IMR-90 (cell line): ENCODE data around the gene CLK2. TPM values are rescaled to one million over a fixed set of nuclear protein-coding genes. Genes with fewer than 3 reads are reported as not detected.

ENCODE experiments used
- ATAC-seq: fragments of 200-7000 bp; cut with Tn5 transposase; 2 replicates; pipeline ENCODE4 v1.9.1; 2020; ENCODE audit warnings: low read depth, mild to moderate bottlenecking, moderate library complexity
- BruUV-seq: library from RNA; stranded (reverse); fragments of 400-500 nt; replicated peaks from 2 replicates; lab custom pipeline; 2021; lab: Mats Ljungman, UMichigan
- CTCF ChIA-PET: fragments of 300-600 bp; formaldehyde crosslinking; extraction: SDS; loops from one replicate; lab custom pipeline; 2021; ENCODE audit warnings: antibody characterized with exemption; lab: Yijun Ruan, JAX
- POLR2A ChIA-PET: fragments of 300-600 bp; sonication (Branson Sonifier 250); formaldehyde crosslinking; loops from one replicate; lab custom pipeline; 2022; ENCODE audit warnings: antibody characterized with exemption; ENCODE audit not compliant: unreplicated experiment; lab: Charles Lee
- DNase-seq: peaks from one replicate; pipeline ENCODE4 v3.0.0; 2013
- H2AFZ ChIP-seq: replicated peaks from 2 replicates; pipeline ENCODE3; 2013; ENCODE audit warnings: low read length, mild to moderate bottlenecking; ENCODE audit not compliant: poor library complexity
- H2AK5ac ChIP-seq: 2 replicates; pipeline ENCODE4 v1.6.1; 2013; ENCODE audit warnings: low read depth, low read length, inconsistent platforms
- H2AK9ac ChIP-seq: replicated peaks from 2 replicates; pipeline ENCODE3; 2013; ENCODE audit warnings: mild to moderate bottlenecking, low read depth, low read length, moderate library complexity; ENCODE audit not compliant: poor library complexity
- H2BK120ac ChIP-seq: 2 replicates; pipeline ENCODE4 v1.6.1; 2013; ENCODE audit warnings: low read depth, low read length, inconsistent platforms
- H2BK15ac ChIP-seq: 3 replicates; pipeline ENCODE4 v1.6.1; 2013; ENCODE audit warnings: low read depth, low read length, inconsistent platforms
- H2BK20ac ChIP-seq: 2 replicates; pipeline ENCODE4 v1.6.1; 2013; ENCODE audit warnings: low read depth, mild to moderate bottlenecking, inconsistent platforms, low read length, moderate library complexity
- H2BK5ac ChIP-seq: 2 replicates; pipeline ENCODE4 v1.6.1; 2013; ENCODE audit warnings: mild to moderate bottlenecking, low read depth, low read length, inconsistent platforms; ENCODE audit not compliant: poor library complexity, severe bottlenecking
- H3K14ac ChIP-seq: replicated peaks from 2 replicates; pipeline ENCODE4 v1.6.1; 2013; ENCODE audit warnings: low read depth, low read length, inconsistent platforms
- H3K18ac ChIP-seq: 2 replicates; pipeline ENCODE4 v1.6.1; 2013; ENCODE audit warnings: low read depth, low read length, control low read depth
- H3K23ac ChIP-seq: 2 replicates; pipeline ENCODE4 v1.6.1; 2013; ENCODE audit warnings: low read depth, low read length, inconsistent platforms
- H3K27ac ChIP-seq: 2 replicates; pipeline ENCODE4 v1.5.1; 2013; ENCODE audit warnings: mild to moderate bottlenecking, control low read depth, low read length; ENCODE audit not compliant: insufficient read depth
- H3K27me3 ChIP-seq: 2 replicates; pipeline ENCODE4 v1.6.1; 2013; ENCODE audit warnings: low read length; ENCODE audit not compliant: control insufficient read depth, insufficient read depth
- H3K36me3 ChIP-seq: 2 replicates; pipeline ENCODE4 v1.6.1; 2013; ENCODE audit warnings: low read length, mixed read lengths; ENCODE audit not compliant: control insufficient read depth, insufficient read depth
- H3K4ac ChIP-seq: 2 replicates; pipeline ENCODE4 v1.6.1; 2013; ENCODE audit warnings: low read depth, low read length, inconsistent platforms
- H3K4me1 ChIP-seq: 2 replicates; pipeline ENCODE4 v1.6.1; 2013; ENCODE audit warnings: low read length, mixed read lengths; ENCODE audit not compliant: control insufficient read depth, insufficient read depth
- H3K4me2 ChIP-seq: 2 replicates; pipeline ENCODE4 v1.6.1; 2013; ENCODE audit warnings: low read depth, mild to moderate bottlenecking, control low read depth, low read length, moderate library complexity
- H3K4me3 ChIP-seq: 2 replicates; pipeline ENCODE4 v1.5.1; 2013; ENCODE audit warnings: low read depth, mild to moderate bottlenecking, control low read depth, low read length, moderate library complexity; ENCODE audit not compliant: insufficient read depth
- H3K56ac ChIP-seq: 2 replicates; pipeline ENCODE4 v1.6.1; 2013; ENCODE audit warnings: low read length, inconsistent platforms; ENCODE audit not compliant: insufficient read depth; ENCODE audit errors: extremely low read depth
- H3K79me1 ChIP-seq, 2 experiments: 2 replicates each; pipeline ENCODE4 v1.6.1; 2013; ENCODE audit warnings: low read length in 2 of 2, inconsistent platforms in 1 of 2, low read depth in 1 of 2
- H3K9ac ChIP-seq: 2 replicates; pipeline ENCODE4 v1.6.1; 2013; ENCODE audit warnings: low read depth, low read length, control low read depth
- H3K9me1 ChIP-seq: 2 replicates; pipeline ENCODE4 v1.6.1; 2013; ENCODE audit warnings: low read length, inconsistent platforms; ENCODE audit not compliant: insufficient read depth
- H3K9me3 ChIP-seq: 2 replicates; pipeline ENCODE4 v1.6.1; 2013; ENCODE audit warnings: low read length; ENCODE audit not compliant: control insufficient read depth, insufficient read depth
- H4K20me1 ChIP-seq: 2 replicates; pipeline ENCODE4 v1.6.1; 2013; ENCODE audit warnings: low read length, inconsistent platforms; ENCODE audit not compliant: insufficient read depth
- H4K5ac ChIP-seq: 2 replicates; pipeline ENCODE4 v1.6.1; 2013; ENCODE audit warnings: mild to moderate bottlenecking, low read depth, low read length, control low read depth
- H4K8ac ChIP-seq, 2 experiments: 2 replicates each; pipeline ENCODE4 v1.6.1; 2013; ENCODE audit warnings: low read depth in 2 of 2, low read length in 2 of 2, control low read depth in 1 of 2, inconsistent platforms in 1 of 2
- H4K91ac ChIP-seq: 2 replicates; pipeline ENCODE4 v1.6.1; 2013; ENCODE audit warnings: low read depth, low read length, inconsistent platforms; ENCODE audit not compliant: insufficient read depth
- BHLHE40 ChIP-seq: fragments of 150-350 bp; IDR thresholded peaks from 2 replicates; pipeline ENCODE4 v1.6.1; 2016; ENCODE audit warnings: mild to moderate bottlenecking, low read depth, low read length
- CEBPB ChIP-seq: IDR thresholded peaks from 2 replicates; pipeline ENCODE4 v1.6.1; 2012; ENCODE audit warnings: low read depth, low read length, improper control_type of control experiment
- CTCF ChIP-seq: conservative IDR thresholded peaks from 2 replicates; pipeline ENCODE4 v1.5.1; 2012; ENCODE audit warnings: mild to moderate bottlenecking, low read depth, low read length, improper control_type of control experiment
- ELK1 ChIP-seq: fragments of 150-350 bp; IDR thresholded peaks from 2 replicates; pipeline ENCODE4 v1.6.1; 2016; ENCODE audit warnings: low read depth, mild to moderate bottlenecking, low read length, moderate library complexity, borderline replicate concordance
- FOS ChIP-seq: fragments of 150-350 bp; IDR thresholded peaks from 2 replicates; pipeline ENCODE4 v1.6.1; 2016; ENCODE audit warnings: low read depth, low read length
- MAFK ChIP-seq: IDR thresholded peaks from 2 replicates; pipeline ENCODE4 v1.6.1; 2012; ENCODE audit warnings: low read depth, low read length, improper control_type of control experiment
- MAZ ChIP-seq: IDR thresholded peaks from 2 replicates; pipeline ENCODE4 v1.6.1; 2012; ENCODE audit warnings: low read depth, mild to moderate bottlenecking, low read length, improper control_type of control experiment, moderate library complexity, borderline replicate concordance
- MXI1 ChIP-seq: IDR thresholded peaks from 2 replicates; pipeline ENCODE4 v1.6.1; 2012; ENCODE audit warnings: low read depth, mild to moderate bottlenecking, low read length, moderate library complexity, borderline replicate concordance
- NFE2L2 ChIP-seq: fragments of 150-350 bp; IDR thresholded peaks from 2 replicates; pipeline ENCODE4 v1.6.1; 2016; ENCODE audit warnings: low read depth, mild to moderate bottlenecking, low read length
- RAD21 ChIP-seq: IDR thresholded peaks from 2 replicates; pipeline ENCODE4 v1.6.1; 2012; ENCODE audit warnings: low read length, improper control_type of control experiment
- RCOR1 ChIP-seq: IDR thresholded peaks from 2 replicates; pipeline ENCODE4 v1.6.1; 2012; ENCODE audit warnings: mild to moderate bottlenecking, low read length, improper control_type of control experiment; ENCODE audit not compliant: insufficient replicate concordance
- SMC3 ChIP-seq: fragments of 150-350 bp; IDR thresholded peaks from 2 replicates; pipeline ENCODE4 v1.6.1; 2016; ENCODE audit warnings: low read depth, mild to moderate bottlenecking, antibody characterized with exemption, low read length, moderate library complexity
- WGBS, 2 experiments: methylation state at CpG; one replicate each; pipeline versions ENCODE4 v1.1.5 to v1.1.7; 2013; ENCODE audit warnings: missing lambda C conversion rate in 2 of 2; ENCODE audit not compliant: insufficient read length in 1 of 2; ENCODE audit errors: extremely low coverage in 2 of 2; 5-methylcytosine and 5-hydroxymethylcytosine counted together
- dilution Hi-C: fragments of 300-500 bp; cut with HindIII; formaldehyde crosslinking; loops from one replicate; pipeline ENCODE4 v1.14.3; 2018; ENCODE audit warnings: low sequenced_read_pairs; ENCODE audit not compliant: unreplicated experiment
- in situ Hi-C: fragments of 300-500 bp; cut with MboI; formaldehyde crosslinking; loops from 3 replicates; pipeline ENCODE4 v1.14.3; 2019; ENCODE audit warnings: low sequenced_read_pairs, inconsistent platforms, mixed read lengths
- intact Hi-C: fragments of 100-400 bp; cut with micrococcal nuclease; formaldehyde crosslinking; loops from 2 replicates; pipeline ENCODE4 v1.10.0; 2022
- polyA plus RNA-seq, 3 experiments: library from polyadenylated mRNA; depleted of rRNA; stranded (reverse); fragments of >200 nt; gene quantifications; 2 replicates each; pipeline ENCODE4 v1.2.3, GENCODE V29; 2012; ENCODE audit warnings: low replicate concordance in 1 of 3
- total RNA-seq: library from RNA; depleted of rRNA; stranded (reverse); fragments of >200 nt; gene quantifications from 2 replicates; pipeline ENCODE4 v1.2.3, GENCODE V29; 2012
- TF ChIP-seq, protein P1 (sequence below): fragments of 150-350 bp; IDR thresholded peaks from 2 replicates; pipeline ENCODE4 v1.6.1; 2017; ENCODE audit warnings: mild to moderate bottlenecking, antibody characterized with exemption, low read length, low read depth

Gene CLK2
- total and polyA plus RNA-seq, 2 of the 4 experiments (the other 2 are of a cell fraction): 19.7 to 61.2 TPM

DNA sequence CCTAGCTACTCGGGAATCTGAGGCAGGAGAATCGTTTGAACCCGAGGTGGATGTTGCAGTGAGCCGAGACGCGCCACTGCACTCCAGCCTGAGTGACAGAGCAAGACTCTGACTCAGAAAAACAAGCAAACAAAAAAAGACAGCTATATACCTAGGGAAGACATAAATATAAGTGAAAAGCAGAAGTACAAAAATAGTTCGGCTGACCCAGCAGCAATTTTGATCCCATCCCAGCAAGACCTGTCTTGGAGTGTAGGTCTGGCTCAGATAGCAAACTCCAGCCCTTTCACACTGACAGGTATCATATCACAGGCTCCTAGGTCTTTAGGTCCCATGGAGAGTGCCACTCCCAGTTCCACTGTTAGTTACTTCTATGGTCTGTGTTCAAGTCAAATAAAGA is 50.3 kb downstream of the CLK2 start:
- H3K9me1 ChIP-seq: peaks cover 20% of the 10 kb centered on the region
- no peak overlapping the region; the same call in 1 of the 2 replicates for H3K27ac ChIP-seq
- H3K56ac ChIP-seq: no peak overlapping the region
- TF ChIP-seq MAFK (no peak), ELK1 (no peak), SMC3 (no peak), RAD21 (no peak), BHLHE40 (no peak), NFE2L2 (no peak), MAZ (no peak), RCOR1 (no peak), FOS (no peak), MXI1 (no peak), CTCF (no peak), CEBPB (no peak)
- TF ChIP-seq, protein P1, sequence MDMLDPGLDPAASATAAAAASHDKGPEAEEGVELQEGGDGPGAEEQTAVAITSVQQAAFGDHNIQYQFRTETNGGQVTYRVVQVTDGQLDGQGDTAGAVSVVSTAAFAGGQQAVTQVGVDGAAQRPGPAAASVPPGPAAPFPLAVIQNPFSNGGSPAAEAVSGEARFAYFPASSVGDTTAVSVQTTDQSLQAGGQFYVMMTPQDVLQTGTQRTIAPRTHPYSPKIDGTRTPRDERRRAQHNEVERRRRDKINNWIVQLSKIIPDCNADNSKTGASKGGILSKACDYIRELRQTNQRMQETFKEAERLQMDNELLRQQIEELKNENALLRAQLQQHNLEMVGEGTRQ: no peak
- H3K14ac ChIP-seq: no peak overlapping the region
- BruUV-seq: no TSS peak
- H3K4ac ChIP-seq: peak overlapping the region; percentile 46; the same call in 1 of the 2 replicates
- H3K4me1 ChIP-seq: peaks cover 22% of the 10 kb centered on the region
- ChIA-PET CTCF (interaction anchor here (1.1 to 4.8 kb wide), 2 partner anchors 16 to 28 kb away, joined by 3 to 18 read pairs; no protein-coding TSS in a partner anchor), POLR2A (interaction anchor here (0.6 to 1.0 kb wide), 2 partner anchors 16 to 517 kb away, joined by 3 to 4 read pairs; no protein-coding TSS in a partner anchor)
- in situ Hi-C loops (no loop called here), dilution Hi-C loops (no loop called here), intact Hi-C loops (no loop called here)
- no peak overlapping the region for H3K18ac ChIP-seq
- no peak overlapping the region for H2BK5ac ChIP-seq
- no peak overlapping the region for H3K4me3 ChIP-seq
- H3K9me3 ChIP-seq: no peaks in the 10 kb centered on the region
- no peaks in the 10 kb centered on the region; the same call in 1 of the 2 replicates for H3K36me3 ChIP-seq
- H3K27me3 ChIP-seq: no peaks in the 10 kb centered on the region
- no peak overlapping the region for H4K91ac ChIP-seq
- H4K20me1 ChIP-seq: peaks cover 3% of the 10 kb centered on the region; the same call in 1 of the 2 replicates
- H2AK9ac ChIP-seq: no peak overlapping the region
- peak overlapping the region in 1 of 2 experiments; percentile 5; a peak in 1 of 4 replicates for H4K8ac ChIP-seq
- no peak overlapping the region for H3K4me2 ChIP-seq
- H3K23ac ChIP-seq: peak overlapping the region; percentile 73; the same call in 1 of the 2 replicates
- H4K5ac ChIP-seq: no peak overlapping the region
- ATAC-seq: no peak
- peaks cover 18 to 47% of the 10 kb centered on the region in 2 experiments for H3K79me1 ChIP-seq
- H3K9ac ChIP-seq: no peak overlapping the region
- peak overlapping the region; percentile 27; the same call in 1 of the 2 replicates for H2AK5ac ChIP-seq
- H2BK15ac ChIP-seq: 0 out of 3 replicates have a peak overlapping the region, but pooled peaks have one; percentile 14
- no CpG with 5 or more reads among the region's 7 CpGs for WGBS, 2 experiments
- no peak for DNase-seq
- H2BK20ac ChIP-seq: peak overlapping the region; percentile 37; the same call in 1 of the 2 replicates
- H2AFZ ChIP-seq: no peak overlapping the region
- H2BK120ac ChIP-seq: peak overlapping the region; percentile 51; the same call in 1 of the 2 replicates
